ENCODE results near the gene NEDD4L. TPM values are rescaled to one million over a fixed set of nuclear protein-coding genes. Genes with fewer than 3 reads are reported as not detected.

NEDD4L gene
- total RNA-seq, 1 experiment from 2014 or later: 10.9 TPM

- DNase-seq (ENCODE audit: low read depth): peak; percentile 82
Measured at GRCh38 chr18:58117786-58118403, 73.9 kb downstream of the NEDD4L start.

GRCh38 chr18:58118536-58118935, 74.5 kb downstream of the NEDD4L start:
- no peak for DNase-seq (ENCODE audit: low read depth)

GRCh38 chr18:58119819-58120218, 75.8 kb downstream of the NEDD4L start:
- DNase-seq (ENCODE audit: low read depth): no peak

- DNase-seq (ENCODE audit: low read depth): no peak
Measured at GRCh38 chr18:58124475-58124874, 80.4 kb downstream of the NEDD4L start.

GRCh38 chr18:58125183-58125582, 81.2 kb downstream of the NEDD4L start:
- DNase-seq (ENCODE audit: low read depth): no peak

GRCh38 chr18:58125756-58126155, 81.7 kb downstream of the NEDD4L start:
- DNase-seq (ENCODE audit: low read depth): no peak

- no peak for DNase-seq (ENCODE audit: low read depth)
Measured at GRCh38 chr18:58128381-58129374, 84.7 kb downstream of the NEDD4L start.

- DNase-seq (ENCODE audit: low read depth): no peak
Measured at GRCh38 chr18:58132595-58133261, 88.7 kb downstream of the NEDD4L start.

GRCh38 chr18:58135183-58135641, 91.2 kb downstream of the NEDD4L start:
- peak; percentile 89 for DNase-seq (ENCODE audit: low read depth)

GRCh38 chr18:58135701-58136331, 91.8 kb downstream of the NEDD4L start:
- peak; percentile 65 for DNase-seq (ENCODE audit: low read depth)

GRCh38 chr18:58136879-58137278, 92.9 kb downstream of the NEDD4L start:
- DNase-seq (ENCODE audit: low read depth): no peak

GRCh38 chr18:58139459-58140386, 95.7 kb downstream of the NEDD4L start:
- DNase-seq (ENCODE audit: low read depth): no peak

- peak; percentile 13 for DNase-seq (ENCODE audit: low read depth)
Measured at GRCh38 chr18:58140387-58141325, 96.6 kb downstream of the NEDD4L start.

GRCh38 chr18:58143386-58143785, 99.4 kb downstream of the NEDD4L start:
- peak; percentile 62 for DNase-seq (ENCODE audit: low read depth)

- DNase-seq (ENCODE audit: low read depth): no peak
Measured at GRCh38 chr18:58144106-58144505, 100.1 kb downstream of the NEDD4L start.

GRCh38 chr18:58144671-58145285, 100.8 kb downstream of the NEDD4L start:
- DNase-seq (ENCODE audit: low read depth): no peak

GRCh38 chr18:58146099-58146498, 102.1 kb downstream of the NEDD4L start:
- no peak for DNase-seq (ENCODE audit: low read depth)

GRCh38 chr18:58148954-58149471, 105.0 kb downstream of the NEDD4L start:
- DNase-seq (ENCODE audit: low read depth): no peak

GRCh38 chr18:58150772-58151171, 106.7 kb downstream of the NEDD4L start:
- DNase-seq (ENCODE audit: low read depth): no peak
